Prostate gland (tissue), 2 donors: ENCODE measurements around the gene EHBP1L1. TPM values are rescaled to one million over a fixed set of nuclear protein-coding genes. Genes with fewer than 3 reads are reported as not detected.

Experiments used
- DNase-seq: peaks from one replicate; pipeline ENCODE4 v3.0.0-alpha.2; 2019; ENCODE audit warnings: low spot score
- H3K27ac ChIP-seq, 2 donors: fragments of 200-600 bp; sonication (generic); 2 replicates each; pipeline ENCODE4 v1.5.1; 2017 to 2019
- H3K27me3 ChIP-seq: fragments of 200-600 bp; sonication (generic); replicated peaks from 2 replicates; pipeline ENCODE4 v1.5.1; 2019; ENCODE audit not compliant: insufficient read depth
- H3K36me3 ChIP-seq, 2 donors: fragments of 200-600 bp; sonication (generic); 1 replicate in 1 of 2; 2 replicates in 1 of 2; pipeline versions ENCODE4 v1.5.1 to v1.8.1; 2017 to 2019
- H3K4me1 ChIP-seq: fragments of 200-600 bp; sonication (generic); replicated peaks from 2 replicates; pipeline ENCODE4 v1.5.1; 2019
- H3K4me3 ChIP-seq, 2 donors: fragments of 200-600 bp; sonication (generic); 2 replicates each; pipeline ENCODE4 v1.5.1; 2017 to 2019
- H3K9me3 ChIP-seq: fragments of 200-600 bp; sonication (generic); 2 replicates; pipeline ENCODE4 v1.5.1; 2017
- POLR2A ChIP-seq: fragments of 450-650 bp; IDR thresholded peaks from one replicate; pipeline ENCODE4 v1.6.1; 2016; ENCODE audit warnings: antibody characterized with exemption, mild to moderate bottlenecking
- POLR2AphosphoS5 ChIP-seq: sonication (generic); formaldehyde crosslinking; IDR thresholded peaks from one replicate; pipeline ENCODE4 v1.6.1; 2017; ENCODE audit warnings: antibody characterized with exemption
- WGBS: methylation state at CpG from one replicate; pipeline ENCODE4 v1.1.5; 2018; 5-methylcytosine and 5-hydroxymethylcytosine counted together
- intact Hi-C: fragments of 100-400 bp; cut with DNase I; formaldehyde crosslinking; loops from one replicate; pipeline ENCODE4 v1.14.2; 2022
- total RNA-seq, 2 donors: library from RNA; depleted of rRNA; stranded (reverse); fragments of >200 nt; gene quantifications; one replicate each; pipeline ENCODE4 v1.1.0, GENCODE V29; 2016
- TF ChIP-seq, protein P1 (sequence below), 4 experiments: fragments of 200-600 bp in 2 of 4; fragments of 450-650 bp in 2 of 4; sonication (generic) in 2 of 4; IDR thresholded peaks; 1 replicate in 3 of 4; 2 replicates in 1 of 4; pipeline ENCODE4 v1.5.1; 2016 to 2019; ENCODE audit warnings: antibody characterized with exemption in 4 of 4, mild to moderate bottlenecking in 2 of 4, moderate library complexity in 2 of 4

The EHBP1L1 gene
- total RNA-seq, 2 donors from 2014 or later: 68.2 to 98.7 TPM

DNA sequence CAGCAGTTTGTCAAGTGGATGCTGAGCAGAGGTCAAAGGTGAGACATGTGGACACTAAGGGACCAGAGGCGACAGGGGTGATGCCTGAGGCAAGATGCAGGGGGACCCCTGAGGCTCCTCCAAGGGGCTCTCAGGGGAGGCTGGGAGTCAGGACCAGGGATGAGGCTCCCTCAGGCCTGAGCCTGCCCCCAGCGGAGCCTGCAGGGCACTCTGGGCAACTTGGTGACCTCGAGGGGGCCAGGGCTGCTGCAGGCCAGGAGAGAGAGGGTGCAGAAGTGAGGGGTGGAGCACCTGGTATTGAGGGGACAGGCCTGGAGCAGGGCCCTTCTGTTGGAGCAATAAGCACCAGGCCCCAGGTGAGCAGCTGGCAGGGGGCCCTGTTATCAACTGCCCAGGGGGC is 6.1 kb downstream of the EHBP1L1 start:
- TF ChIP-seq POLR2A (no peak), POLR2AphosphoS5 (no peak)
- TF ChIP-seq, protein P1, sequence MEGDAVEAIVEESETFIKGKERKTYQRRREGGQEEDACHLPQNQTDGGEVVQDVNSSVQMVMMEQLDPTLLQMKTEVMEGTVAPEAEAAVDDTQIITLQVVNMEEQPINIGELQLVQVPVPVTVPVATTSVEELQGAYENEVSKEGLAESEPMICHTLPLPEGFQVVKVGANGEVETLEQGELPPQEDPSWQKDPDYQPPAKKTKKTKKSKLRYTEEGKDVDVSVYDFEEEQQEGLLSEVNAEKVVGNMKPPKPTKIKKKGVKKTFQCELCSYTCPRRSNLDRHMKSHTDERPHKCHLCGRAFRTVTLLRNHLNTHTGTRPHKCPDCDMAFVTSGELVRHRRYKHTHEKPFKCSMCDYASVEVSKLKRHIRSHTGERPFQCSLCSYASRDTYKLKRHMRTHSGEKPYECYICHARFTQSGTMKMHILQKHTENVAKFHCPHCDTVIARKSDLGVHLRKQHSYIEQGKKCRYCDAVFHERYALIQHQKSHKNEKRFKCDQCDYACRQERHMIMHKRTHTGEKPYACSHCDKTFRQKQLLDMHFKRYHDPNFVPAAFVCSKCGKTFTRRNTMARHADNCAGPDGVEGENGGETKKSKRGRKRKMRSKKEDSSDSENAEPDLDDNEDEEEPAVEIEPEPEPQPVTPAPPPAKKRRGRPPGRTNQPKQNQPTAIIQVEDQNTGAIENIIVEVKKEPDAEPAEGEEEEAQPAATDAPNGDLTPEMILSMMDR (IDR thresholded peaks at IDR 0.05): no peak
- Histone ChIP-seq H3K36me3 (peaks cover 0 to 25% of the 10 kb centered on the region in 2 donors), H3K27ac (no peak overlapping the region), H3K9me3 (no peaks in the 10 kb centered on the region), H3K4me1 (peaks cover 5% of the 10 kb centered on the region), H3K27me3 (no peaks in the 10 kb centered on the region), H3K4me3 (no peak overlapping the region)
- DNase-seq: no peak
- WGBS: 98% methylated on average over 3 of the region's 3 CpGs
- intact Hi-C loops: no loop called here

DNA sequence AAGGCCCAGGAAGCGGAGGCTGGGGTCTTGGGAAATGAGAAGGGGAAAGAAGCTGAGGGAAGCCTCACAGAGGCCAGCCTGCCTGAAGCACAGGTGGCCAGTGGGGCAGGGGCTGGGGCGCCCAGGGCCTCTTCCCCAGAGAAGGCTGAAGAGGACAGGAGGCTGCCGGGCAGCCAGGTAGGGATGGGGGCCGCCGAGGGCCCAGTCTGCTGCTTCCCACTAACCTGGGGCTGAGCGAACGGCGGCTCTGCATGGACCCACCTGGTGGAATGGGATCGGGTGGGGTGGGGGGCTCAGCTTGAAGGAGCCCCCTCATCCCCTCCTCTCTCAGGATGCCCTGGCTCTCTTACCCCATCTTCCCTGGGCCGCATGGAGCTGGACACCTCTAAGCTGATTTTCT is 7.7 kb downstream of the EHBP1L1 start:
- Histone ChIP-seq H3K4me1 (no peaks in the 10 kb centered on the region), H3K27me3 (no peaks in the 10 kb centered on the region), H3K27ac (no peak overlapping the region), H3K36me3 (peaks cover 0 to 25% of the 10 kb centered on the region in 2 donors), H3K4me3 (no peak overlapping the region), H3K9me3 (no peaks in the 10 kb centered on the region)
- WGBS: 88% methylated on average over 9 of the region's 10 CpGs
- intact Hi-C loops: no loop called here
- TF ChIP-seq, protein P1 (IDR thresholded peaks at IDR 0.05): no peak
- TF ChIP-seq POLR2AphosphoS5 (no peak), POLR2A (no peak)
- no peak for DNase-seq

DNA sequence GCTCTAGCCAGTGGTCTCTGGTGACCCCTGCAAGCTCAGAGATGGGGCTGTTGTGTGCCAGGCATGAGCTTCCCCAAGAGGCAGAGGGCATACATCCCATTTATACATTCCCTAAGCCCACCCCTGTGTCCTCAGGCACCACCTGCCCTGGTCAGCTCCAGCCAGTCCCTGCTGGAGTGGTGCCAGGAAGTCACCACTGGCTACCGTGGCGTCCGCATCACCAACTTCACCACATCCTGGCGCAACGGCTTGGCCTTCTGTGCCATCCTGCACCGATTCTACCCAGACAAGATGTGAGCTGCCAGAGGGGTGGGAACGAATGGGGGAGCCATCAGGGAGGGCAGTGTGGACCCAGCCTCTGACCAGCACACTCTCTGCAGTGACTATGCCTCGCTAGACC is 8.3 kb downstream of the EHBP1L1 start:
- no peaks in the 10 kb centered on the region for H3K27me3 ChIP-seq
- H3K4me1 ChIP-seq: no peaks in the 10 kb centered on the region
- no peak for DNase-seq
- peaks cover 0 to 25% of the 10 kb centered on the region in 2 donors for H3K36me3 ChIP-seq
- intact Hi-C loops: no loop called here
- no peak overlapping the region for H3K27ac ChIP-seq
- WGBS: 70% methylated on average over 8 of the region's 8 CpGs
- no peaks in the 10 kb centered on the region for H3K9me3 ChIP-seq
- TF ChIP-seq POLR2AphosphoS5 (no peak), POLR2A (no peak)
- TF ChIP-seq, protein P1 (IDR thresholded peaks at IDR 0.05): no peak
- no peak overlapping the region for H3K4me3 ChIP-seq

DNA sequence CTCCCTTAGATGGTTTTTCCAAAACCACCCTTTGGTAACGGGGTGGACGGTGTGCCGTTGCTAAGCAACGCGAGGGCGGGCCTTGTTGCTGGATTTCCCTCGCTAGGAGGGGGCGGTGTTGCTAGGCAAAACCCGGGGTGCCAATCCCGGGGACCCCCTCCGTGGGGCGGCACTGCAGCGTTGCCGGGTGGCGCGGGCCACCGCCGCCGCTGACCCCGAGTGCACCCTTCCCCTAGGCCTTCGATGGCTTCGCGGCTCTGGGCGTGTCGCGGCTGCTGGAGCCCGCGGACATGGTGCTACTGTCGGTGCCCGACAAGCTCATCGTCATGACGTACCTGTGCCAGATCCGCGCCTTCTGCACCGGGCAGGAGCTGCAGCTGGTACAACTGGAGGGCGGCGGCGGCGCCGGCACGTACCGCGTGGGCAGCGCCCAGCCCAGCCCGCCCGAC is 8.9 kb downstream of the EHBP1L1 start:
- Histone ChIP-seq H3K27ac (no peak overlapping the region), H3K9me3 (no peaks in the 10 kb centered on the region), H3K4me1 (no peaks in the 10 kb centered on the region), H3K36me3 (peaks cover 0 to 25% of the 10 kb centered on the region in 2 donors), H3K27me3 (no peaks in the 10 kb centered on the region), H3K4me3 (no peak overlapping the region)
- 71% methylated on average over 35 of the region's 46 CpGs for WGBS
- DNase-seq: no peak
- no peak for TF ChIP-seq POLR2AphosphoS5
- TF ChIP-seq, protein P1 (IDR thresholded peaks at IDR 0.05): no peak
- TF ChIP-seq POLR2A: no peak
- intact Hi-C loops: no loop called here

DNA sequence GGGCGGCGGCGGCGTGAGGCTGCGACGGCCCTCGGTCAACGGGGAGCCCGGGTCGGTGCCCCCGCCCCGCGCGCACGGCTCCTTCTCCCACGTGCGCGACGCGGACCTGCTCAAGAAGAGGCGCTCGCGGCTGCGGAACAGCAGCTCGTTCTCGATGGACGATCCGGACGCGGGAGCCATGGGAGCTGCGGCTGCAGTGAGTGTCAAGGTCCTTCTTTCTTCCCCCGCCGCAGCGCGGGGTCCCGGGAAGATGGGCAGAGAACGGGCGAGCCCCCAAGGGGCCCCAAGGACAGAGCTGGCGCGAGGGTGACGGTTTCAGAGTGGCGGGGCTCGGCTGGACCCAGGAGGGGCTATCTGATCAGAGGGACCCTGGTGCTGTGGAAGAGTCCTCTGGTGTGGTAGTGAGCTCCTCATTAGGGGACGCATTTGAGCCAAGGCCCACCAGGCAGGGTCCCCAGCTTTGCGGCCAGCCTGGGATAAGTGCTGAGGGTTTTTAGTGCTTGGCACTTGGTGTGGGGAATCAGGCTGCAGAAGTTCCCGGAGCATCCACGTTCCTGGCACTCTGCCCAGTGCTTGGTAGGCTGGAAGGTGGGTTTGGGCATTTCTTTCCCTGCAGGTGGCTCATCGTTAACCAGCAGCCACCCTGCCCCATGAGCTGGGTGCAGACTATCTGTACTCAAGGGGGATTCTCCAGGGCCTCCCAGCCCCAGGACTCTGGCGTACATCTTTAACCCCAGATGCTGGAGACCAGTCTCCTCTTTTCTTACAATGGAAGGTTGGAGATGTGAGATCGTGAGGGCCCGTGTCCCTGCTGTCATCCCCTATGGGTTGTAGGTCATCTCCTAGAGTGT is 9.8 kb downstream of the EHBP1L1 start:
- no peak overlapping the region for H3K27ac ChIP-seq
- intact Hi-C loops: no loop called here
- DNase-seq: no peak
- no peak overlapping the region for H3K4me3 ChIP-seq
- H3K4me1 ChIP-seq: no peaks in the 10 kb centered on the region
- 81% methylated on average over 51 of the region's 51 CpGs for WGBS
- TF ChIP-seq POLR2A (no peak), POLR2AphosphoS5 (no peak)
- TF ChIP-seq, protein P1 (IDR thresholded peaks at IDR 0.05): no peak
- peaks cover 0 to 22% of the 10 kb centered on the region in 2 donors for H3K36me3 ChIP-seq
- no peaks in the 10 kb centered on the region for H3K27me3 ChIP-seq
- no peaks in the 10 kb centered on the region for H3K9me3 ChIP-seq
